Lower leg skin (tissue), 4 donors: Measurements from ENCODE around the gene DDX6. TPM values are rescaled to one million over a fixed set of nuclear protein-coding genes. Genes with fewer than 3 reads are reported as not detected.

Experiments
- DNase-seq, 2 donors: peaks; one replicate each; pipeline ENCODE4 v3.0.0-alpha.2; 2019; ENCODE audit warnings: low spot score in 2 of 2
- H3K4me3 ChIP-seq: fragments of 200-600 bp; sonication (generic); 2 replicates; pipeline ENCODE4 v1.5.1; 2017; ENCODE audit warnings: mild to moderate bottlenecking, low read depth; ENCODE audit not compliant: poor library complexity, severe bottlenecking
- CTCF ChIP-seq, 3 donors: fragments of 450-650 bp; IDR thresholded peaks; one replicate each; pipeline ENCODE4 v1.5.1; 2016; ENCODE audit warnings: antibody characterized with exemption in 3 of 3, mild to moderate bottlenecking in 3 of 3, moderate library complexity in 2 of 3
- POLR2A ChIP-seq, 2 donors: fragments of 450-650 bp; IDR thresholded peaks; one replicate each; pipeline ENCODE4 v1.6.1; 2016 to 2017; ENCODE audit warnings: antibody characterized with exemption in 2 of 2, mild to moderate bottlenecking in 1 of 2, moderate library complexity in 1 of 2
- WGBS, 2 donors: methylation state at CpG; one replicate each; pipeline ENCODE4 v1.1.5; 2018; 5-methylcytosine and 5-hydroxymethylcytosine counted together
- intact Hi-C: fragments of 100-400 bp; cut with DNase I; formaldehyde crosslinking; loops from one replicate; pipeline ENCODE4 v1.15.0; 2023; ENCODE audit warnings: low total_unique reads
- total RNA-seq, 4 donors: library from RNA; depleted of rRNA; stranded (reverse); fragments of >200 nt; gene quantifications; one replicate each; pipeline ENCODE4 v1.1.0, GENCODE V29; 2016

DDX6 gene
- total RNA-seq, 4 donors from 2014 or later = 71.8 to 117 (median 88.6) TPM

- H3K4me3 ChIP-seq = no peak overlapping the region
- intact Hi-C loops = no loop called here
- no peak for TF ChIP-seq POLR2A (IDR thresholded peaks at IDR 0.05)
- TF ChIP-seq CTCF (IDR thresholded peaks at IDR 0.05) = no peak
- peak; percentile 83 to 90 for DNase-seq
- WGBS, 2 donors = 4 to 9% methylated on average over 8 of the region's 8 CpGs
Observed at GRCh38 chr11:118792570-118793124, 1.7 kb upstream of the DDX6 start.

GRCh38 chr11:118791961-118792569 is 1.1 kb upstream of the DDX6 start:
- intact Hi-C loops = no loop called here
- TF ChIP-seq CTCF (IDR thresholded peaks at IDR 0.05) = no peak
- no peak for TF ChIP-seq POLR2A (IDR thresholded peaks at IDR 0.05)
- WGBS, 2 donors = 4% methylated on average over 39 of the region's 39 CpGs

GRCh38 chr11:118790357-118791110 is 430 bp downstream of the DDX6 start:
- intact Hi-C loops = no loop called here
- WGBS, 2 donors = 1 to 2% methylated on average over 27 to 53 of the region's 54 CpGs
- TF ChIP-seq CTCF (IDR thresholded peaks at IDR 0.05) = peak in 1 of 3 donors; percentile 30
- no peak for TF ChIP-seq POLR2A (IDR thresholded peaks at IDR 0.05)
- H3K4me3 ChIP-seq = peak overlapping the region; percentile 89
- DNase-seq = peak; percentile 48 to 93

More at GRCh38 chr11:118791961-118792569, 1.1 kb upstream of the DDX6 start:
- no peak for DNase-seq
- H3K4me3 ChIP-seq = peak overlapping the region; percentile 89

- peak overlapping the region; percentile 89 for H3K4me3 ChIP-seq
- WGBS, 2 donors = 0 to 1% methylated on average over 18 of the region's 18 CpGs
- peak in 1 of 2 donors; percentile 35 for DNase-seq
- intact Hi-C loops = no loop called here
- TF ChIP-seq CTCF (IDR thresholded peaks at IDR 0.05) (no peak), POLR2A (IDR thresholded peaks at IDR 0.05) (no peak)
Observed at GRCh38 chr11:118789501-118790356, 1.2 kb downstream of the DDX6 start.

- 58 to 59% methylated on average over 2 of the region's 2 CpGs for WGBS, 2 donors
- DNase-seq = no peak
- no peak for TF ChIP-seq CTCF (IDR thresholded peaks at IDR 0.05)
- TF ChIP-seq POLR2A (IDR thresholded peaks at IDR 0.05) = no peak
- no peak overlapping the region for H3K4me3 ChIP-seq
- intact Hi-C loops = no loop called here
Observed at GRCh38 chr11:118786657-118787056, 4.3 kb downstream of the DDX6 start.
